Fibroblast of lung (primary cell): ENCODE measurements around the gene SMARCA2.

Experiments
- EZH2 ChIP-seq: IDR thresholded peaks from 2 replicates; pipeline ENCODE4 v1.5.1; 2012; ENCODE audit warnings: low read length, control low read depth, mild to moderate bottlenecking; ENCODE audit errors: missing control alignments
- TF ChIP-seq, protein P1 (sequence below), 2 donors: IDR thresholded peaks in 1 of 2; conservative IDR thresholded peaks in 1 of 2; 1 replicate in 1 of 2; 2 replicates in 1 of 2; pipeline ENCODE4 v1.5.1; 2011 to 2012; ENCODE audit warnings: low read length in 2 of 2, control low read depth in 1 of 2, inconsistent platforms in 1 of 2, low read depth in 1 of 2, mild to moderate bottlenecking in 1 of 2

DNA sequence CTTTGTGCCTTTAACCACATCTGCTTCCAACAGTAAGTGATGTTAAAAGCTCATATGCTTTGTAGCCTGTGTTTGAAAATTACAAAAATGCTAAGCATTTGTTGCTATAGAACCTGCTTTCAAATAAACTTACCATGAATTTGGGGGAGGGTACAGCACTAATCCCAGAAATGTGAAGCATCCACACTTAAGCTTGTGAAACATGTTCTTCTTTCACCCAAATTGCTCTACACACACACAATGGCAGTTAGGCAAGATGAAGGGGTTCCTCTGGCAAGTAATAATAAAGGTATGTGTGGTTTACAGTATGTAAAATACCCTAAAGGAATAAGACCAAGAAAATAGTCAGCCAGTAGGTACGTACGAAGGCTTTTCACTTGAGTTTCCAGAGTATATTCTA lies 165.6 kb downstream of the SMARCA2 start:
- TF ChIP-seq, protein P1, sequence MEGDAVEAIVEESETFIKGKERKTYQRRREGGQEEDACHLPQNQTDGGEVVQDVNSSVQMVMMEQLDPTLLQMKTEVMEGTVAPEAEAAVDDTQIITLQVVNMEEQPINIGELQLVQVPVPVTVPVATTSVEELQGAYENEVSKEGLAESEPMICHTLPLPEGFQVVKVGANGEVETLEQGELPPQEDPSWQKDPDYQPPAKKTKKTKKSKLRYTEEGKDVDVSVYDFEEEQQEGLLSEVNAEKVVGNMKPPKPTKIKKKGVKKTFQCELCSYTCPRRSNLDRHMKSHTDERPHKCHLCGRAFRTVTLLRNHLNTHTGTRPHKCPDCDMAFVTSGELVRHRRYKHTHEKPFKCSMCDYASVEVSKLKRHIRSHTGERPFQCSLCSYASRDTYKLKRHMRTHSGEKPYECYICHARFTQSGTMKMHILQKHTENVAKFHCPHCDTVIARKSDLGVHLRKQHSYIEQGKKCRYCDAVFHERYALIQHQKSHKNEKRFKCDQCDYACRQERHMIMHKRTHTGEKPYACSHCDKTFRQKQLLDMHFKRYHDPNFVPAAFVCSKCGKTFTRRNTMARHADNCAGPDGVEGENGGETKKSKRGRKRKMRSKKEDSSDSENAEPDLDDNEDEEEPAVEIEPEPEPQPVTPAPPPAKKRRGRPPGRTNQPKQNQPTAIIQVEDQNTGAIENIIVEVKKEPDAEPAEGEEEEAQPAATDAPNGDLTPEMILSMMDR (conservative IDR thresholded peaks at IDR 0.05 in 1 of 2, IDR thresholded peaks at IDR 0.05 in 1 of 2; ENCODE audit: low read depth in 1 of 2, low read length in 2 of 2) = no peak
- no peak for TF ChIP-seq EZH2
